GM23338 (cell line): ENCODE measurements around the gene NFATC3. TPM values are rescaled to one million over a fixed set of nuclear protein-coding genes. Genes with fewer than 3 reads are reported as not detected.
"Not testable (repeated sequence)": the region's sequence is repeated elsewhere in the genome, so short reads cannot be mapped to it uniquely, and the experiment has no call there.

ENCODE experiments used
- ATAC-seq: fragments of 200-7000 bp; cut with Tn5 transposase; 3 replicates; pipeline ENCODE4 v1.9.1; 2020
- DNase-seq: peaks from one replicate; pipeline ENCODE4 v3.0.0-alpha.2; 2015; ENCODE audit warnings: low spot score
- H2AFZ ChIP-seq: fragments of 200-600 bp; sonication (generic); 2 replicates; pipeline ENCODE4 v1.8.0; 2016; ENCODE audit warnings: antibody characterized with exemption, mild to moderate bottlenecking, moderate library complexity
- H3F3A ChIP-seq: fragments of 200-600 bp; sonication (generic); replicated peaks from 2 replicates; pipeline ENCODE4 v1.8.0; 2017; ENCODE audit warnings: antibody characterized with exemption, mixed run types, low read depth
- H3K27ac ChIP-seq: fragments of 200-600 bp; sonication (generic); 2 replicates; pipeline ENCODE4 v1.6.1; 2016; ENCODE audit warnings: low read depth
- H3K27me3 ChIP-seq: fragments of 200-600 bp; sonication (generic); 2 replicates; pipeline ENCODE4 v1.8.0; 2016; ENCODE audit warnings: mild to moderate bottlenecking, mixed run types, moderate library complexity; ENCODE audit not compliant: insufficient read depth
- H3K36me3 ChIP-seq: fragments of 200-600 bp; sonication (generic); 2 replicates; pipeline ENCODE4 v1.8.0; 2016; ENCODE audit warnings: mild to moderate bottlenecking; ENCODE audit not compliant: insufficient read depth
- H3K4me1 ChIP-seq: fragments of 200-600 bp; sonication (generic); 2 replicates; pipeline ENCODE4 v1.8.0; 2016; ENCODE audit warnings: mild to moderate bottlenecking, moderate library complexity; ENCODE audit not compliant: insufficient read depth
- H3K4me2 ChIP-seq: fragments of 200-600 bp; sonication (generic); 2 replicates; pipeline ENCODE4 v1.7.1; 2017; ENCODE audit warnings: mixed run types
- H3K4me3 ChIP-seq: fragments of 200-600 bp; sonication (generic); 2 replicates; pipeline ENCODE4 v1.6.1; 2016; ENCODE audit warnings: mixed run types
- H3K79me2 ChIP-seq: fragments of 200-600 bp; sonication (generic); replicated peaks from 2 replicates; pipeline ENCODE4 v1.8.0; 2017; ENCODE audit warnings: mild to moderate bottlenecking; ENCODE audit not compliant: insufficient read depth
- H3K9me2 ChIP-seq: fragments of 200-600 bp; sonication (generic); 2 replicates; pipeline ENCODE4 v1.8.0; 2017; ENCODE audit not compliant: insufficient read depth
- H4K20me1 ChIP-seq: fragments of 200-600 bp; sonication (generic); replicated peaks from 2 replicates; pipeline ENCODE4 v1.8.0; 2017; ENCODE audit warnings: mild to moderate bottlenecking; ENCODE audit not compliant: insufficient read depth
- H3K27ac Mint-ChIP-seq: 2 replicates; pipeline ENCODE4 v1.8.0; 2020; ENCODE audit warnings: inconsistent platforms, mild to moderate bottlenecking, moderate library complexity, mixed read lengths
- H3K27me3 Mint-ChIP-seq: 3 replicates; pipeline ENCODE4 v1.8.0; 2022; ENCODE audit warnings: low read depth, mild to moderate bottlenecking, moderate library complexity, mixed read lengths, inconsistent platforms; ENCODE audit not compliant: insufficient read depth, poor library complexity
- H3K36me3 Mint-ChIP-seq: 3 replicates; pipeline ENCODE4 v1.8.0; 2021; ENCODE audit warnings: low read depth, mild to moderate bottlenecking, inconsistent platforms, moderate library complexity, mixed read lengths
- H3K4me1 Mint-ChIP-seq: 3 replicates; pipeline ENCODE4 v1.8.0; 2020; ENCODE audit warnings: mild to moderate bottlenecking, inconsistent platforms, mixed read lengths
- H3K4me3 Mint-ChIP-seq: 3 replicates; pipeline ENCODE4 v1.8.0; 2021; ENCODE audit warnings: moderate library complexity, mild to moderate bottlenecking, inconsistent platforms, mixed read lengths
- H3K9me3 Mint-ChIP-seq: 3 replicates; pipeline ENCODE4 v1.8.0; 2020; ENCODE audit warnings: moderate library complexity, mild to moderate bottlenecking, inconsistent platforms, mixed read lengths
- EZH2 ChIP-seq: fragments of 200-600 bp; sonication (generic); IDR thresholded peaks from one replicate; pipeline ENCODE4 v1.8.0; 2017; ENCODE audit warnings: antibody characterized with exemption, mild to moderate bottlenecking, low read depth; ENCODE audit not compliant: unreplicated experiment
- EZH2phosphoT487 ChIP-seq: fragments of 200-600 bp; sonication (generic); IDR thresholded peaks from one replicate; pipeline ENCODE4 v1.8.1; 2018; ENCODE audit warnings: antibody characterized with exemption; ENCODE audit not compliant: unreplicated experiment
- JUNB ChIP-seq: IDR thresholded peaks from one replicate; pipeline ENCODE4 v1.6.1; 2016; ENCODE audit warnings: antibody characterized with exemption; ENCODE audit not compliant: unreplicated experiment
- POLR2AphosphoS5 ChIP-seq: IDR thresholded peaks from 2 replicates; pipeline ENCODE4 v1.6.1; 2016; ENCODE audit warnings: antibody characterized with exemption, low read depth
- ZNF331 ChIP-seq: fragments of 250-450 bp; sonication (Bioruptor Pico); IDR thresholded peaks from 2 replicates; pipeline ENCODE4 v1.5.0; 2020; ENCODE audit warnings: low read depth, mild to moderate bottlenecking, moderate library complexity
- polyA plus RNA-seq: library from polyadenylated mRNA; unstranded; fragments of >200 nt; fragmentation: Nextera tagmentation; extraction: Ambion mirVana; gene quantifications from 2 replicates; pipeline ENCODE4 v1.2.1, GENCODE V29; 2016
- total RNA-seq: library from RNA; depleted of rRNA; stranded (reverse); fragments of >200 nt; shearing (Covaris generic); gene quantifications from 2 replicates; pipeline ENCODE4 v1.2.3, GENCODE V29; 2014
- TF ChIP-seq, protein P1 (sequence below), 2 experiments: fragments of 200-600 bp in 1 of 2; sonication (generic) in 1 of 2; conservative IDR thresholded peaks; 2 replicates each; pipeline versions ENCODE4 v1.5.1 to v1.6.1; 2016 to 2017; ENCODE audit warnings: antibody characterized with exemption in 2 of 2, low read depth in 2 of 2, mild to moderate bottlenecking in 2 of 2, moderate library complexity in 1 of 2

Gene NFATC3
- total and polyA plus RNA-seq, 2 experiments from 2014 or later, result 9.2 to 40.9 TPM

- H3K27me3 Mint-ChIP-seq, result not testable (repeated sequence)
Observed at GRCh38 chr16:68114939-68115338, 29.8 kb downstream of the NFATC3 start.

GRCh38 chr16:68115851-68116250 is 30.7 kb downstream of the NFATC3 start:
- peaks cover 46% of the 10 kb centered on the region for H4K20me1 ChIP-seq

More at GRCh38 chr16:68114939-68115338, 29.8 kb downstream of the NFATC3 start:
- ATAC-seq, H3K4me1 ChIP-seq, H3K4me2 ChIP-seq, H2AFZ ChIP-seq, H3K4me3 ChIP-seq, H3K36me3 ChIP-seq, H3K9me2 ChIP-seq, H3K27me3 ChIP-seq, DNase-seq, H3K27ac Mint-ChIP-seq, H3K4me3 Mint-ChIP-seq, H3F3A ChIP-seq, H3K4me1 Mint-ChIP-seq: not testable (repeated sequence)
- H4K20me1 ChIP-seq, result peaks cover 46% of the 10 kb centered on the region
- H3K9me3 Mint-ChIP-seq, result peaks cover 16% of the 10 kb centered on the region
- H3K79me2 ChIP-seq, result peaks cover 96% of the 10 kb centered on the region
- 0 out of 2 replicates have a peak overlapping the region, but pooled peaks have one; percentile 53 for H3K27ac ChIP-seq
- peaks cover 14% of the 10 kb centered on the region for H3K36me3 Mint-ChIP-seq

GRCh38 chr16:68116256-68116867 is 31.2 kb downstream of the NFATC3 start:
- peaks cover 3% of the 10 kb centered on the region; the same call in 1 of the 3 replicates for H3K4me1 Mint-ChIP-seq
- H3K4me3 Mint-ChIP-seq, result no peak overlapping the region
- peaks cover 3% of the 10 kb centered on the region for H3K36me3 Mint-ChIP-seq
- Histone ChIP-seq H3K4me3 (no peak overlapping the region), H3K27me3 (no peaks in the 10 kb centered on the region), H3K36me3 (no peaks in the 10 kb centered on the region), H3K27ac (no peak overlapping the region), H3K9me2 (no peaks in the 10 kb centered on the region), H3K79me2 (peaks cover 96% of the 10 kb centered on the region), H3F3A (no peaks in the 10 kb centered on the region), H3K4me2 (no peak overlapping the region), H3K4me1 (no peaks in the 10 kb centered on the region), H4K20me1 (peaks cover 41% of the 10 kb centered on the region), H2AFZ (no peak overlapping the region)
- ATAC-seq, result no peak
- peaks cover 6% of the 10 kb centered on the region for H3K9me3 Mint-ChIP-seq
- H3K27me3 Mint-ChIP-seq, result peaks cover 3% of the 10 kb centered on the region
- H3K27ac Mint-ChIP-seq, result no peak overlapping the region
- TF ChIP-seq, protein P1, sequence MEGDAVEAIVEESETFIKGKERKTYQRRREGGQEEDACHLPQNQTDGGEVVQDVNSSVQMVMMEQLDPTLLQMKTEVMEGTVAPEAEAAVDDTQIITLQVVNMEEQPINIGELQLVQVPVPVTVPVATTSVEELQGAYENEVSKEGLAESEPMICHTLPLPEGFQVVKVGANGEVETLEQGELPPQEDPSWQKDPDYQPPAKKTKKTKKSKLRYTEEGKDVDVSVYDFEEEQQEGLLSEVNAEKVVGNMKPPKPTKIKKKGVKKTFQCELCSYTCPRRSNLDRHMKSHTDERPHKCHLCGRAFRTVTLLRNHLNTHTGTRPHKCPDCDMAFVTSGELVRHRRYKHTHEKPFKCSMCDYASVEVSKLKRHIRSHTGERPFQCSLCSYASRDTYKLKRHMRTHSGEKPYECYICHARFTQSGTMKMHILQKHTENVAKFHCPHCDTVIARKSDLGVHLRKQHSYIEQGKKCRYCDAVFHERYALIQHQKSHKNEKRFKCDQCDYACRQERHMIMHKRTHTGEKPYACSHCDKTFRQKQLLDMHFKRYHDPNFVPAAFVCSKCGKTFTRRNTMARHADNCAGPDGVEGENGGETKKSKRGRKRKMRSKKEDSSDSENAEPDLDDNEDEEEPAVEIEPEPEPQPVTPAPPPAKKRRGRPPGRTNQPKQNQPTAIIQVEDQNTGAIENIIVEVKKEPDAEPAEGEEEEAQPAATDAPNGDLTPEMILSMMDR (conservative IDR thresholded peaks at IDR 0.05; ENCODE audit: low read depth in 2 of 2), result peak; percentile 31 to 50; a peak in 3 of 4 replicates
- TF ChIP-seq EZH2phosphoT487, result no peak
- DNase-seq, result no peak

More at GRCh38 chr16:68115851-68116250, 30.7 kb downstream of the NFATC3 start:
- H3K36me3 Mint-ChIP-seq, result peaks cover 9% of the 10 kb centered on the region
- no peak for DNase-seq
- TF ChIP-seq, protein P1 (conservative IDR thresholded peaks at IDR 0.05; ENCODE audit: low read depth in 2 of 2), result no peak
- TF ChIP-seq EZH2 (no peak), POLR2AphosphoS5 (no peak), ZNF331 (CRISPR knock-in tag) (no peak), EZH2phosphoT487 (no peak), JUNB (no peak)
- Histone ChIP-seq H3K36me3 (no peaks in the 10 kb centered on the region), H2AFZ (no peak overlapping the region), H3K27me3 (no peaks in the 10 kb centered on the region), H3F3A (no peaks in the 10 kb centered on the region), H3K27ac (no peak overlapping the region), H3K4me1 (no peaks in the 10 kb centered on the region), H3K79me2 (peaks cover 96% of the 10 kb centered on the region), H3K9me2 (no peaks in the 10 kb centered on the region), H3K4me3 (no peak overlapping the region), H3K4me2 (no peak overlapping the region)
- no peak for ATAC-seq
- no peak overlapping the region for H3K4me3 Mint-ChIP-seq
- no peak overlapping the region for H3K27ac Mint-ChIP-seq
- peaks cover 5% of the 10 kb centered on the region; the same call in 1 of the 3 replicates for H3K4me1 Mint-ChIP-seq
- H3K27me3 Mint-ChIP-seq, result peaks cover 3% of the 10 kb centered on the region
- peaks cover 11% of the 10 kb centered on the region for H3K9me3 Mint-ChIP-seq
